H9 (cell line): ENCODE measurements around the gene ALCAM. TPM values are rescaled to one million over a fixed set of nuclear protein-coding genes. Genes with fewer than 3 reads are reported as not detected.

Experiments
- DNase-seq: peaks from one replicate; pipeline ENCODE4 v3.0.0-alpha.2; 2017
- H2AFZ ChIP-seq: one replicate; pipeline ENCODE4 v1.6.1; 2013; ENCODE audit warnings: mild to moderate bottlenecking, low read length, control low read depth, moderate library complexity
- H2AK5ac ChIP-seq: 2 replicates; pipeline ENCODE4 v1.6.1; 2013; ENCODE audit warnings: low read length, control low read depth, mixed read lengths; ENCODE audit not compliant: insufficient read length
- H2BK120ac ChIP-seq: one replicate; pipeline ENCODE4 v1.6.1; 2013; ENCODE audit warnings: low read depth, mild to moderate bottlenecking, low read length, control low read depth, inconsistent platforms; ENCODE audit not compliant: poor library complexity, severe bottlenecking
- H2BK12ac ChIP-seq: 2 replicates; pipeline ENCODE4 v1.6.1; 2013; ENCODE audit warnings: low read length, control low read depth, mixed read lengths, low read depth; ENCODE audit not compliant: insufficient read length
- H2BK15ac ChIP-seq: 2 replicates; pipeline ENCODE4 v1.6.1; 2013; ENCODE audit warnings: low read depth, low read length, control low read depth
- H2BK20ac ChIP-seq: one replicate; pipeline ENCODE4 v1.6.1; 2013; ENCODE audit warnings: low read depth, mild to moderate bottlenecking, low read length, control low read depth, inconsistent platforms; ENCODE audit not compliant: poor library complexity, severe bottlenecking
- H2BK5ac ChIP-seq: 2 replicates; pipeline ENCODE4 v1.6.1; 2013; ENCODE audit warnings: low read length, control low read depth, mixed read lengths; ENCODE audit not compliant: insufficient read length
- H3K14ac ChIP-seq: 2 replicates; pipeline ENCODE4 v1.6.1; 2013; ENCODE audit warnings: low read length, control low read depth; ENCODE audit not compliant: insufficient read depth
- H3K18ac ChIP-seq: 2 replicates; pipeline ENCODE4 v1.6.1; 2013; ENCODE audit warnings: low read depth, mild to moderate bottlenecking, mixed read lengths, low read length, control low read depth; ENCODE audit not compliant: insufficient read length
- H3K23ac ChIP-seq: 2 replicates; pipeline ENCODE4 v1.6.1; 2013; ENCODE audit warnings: low read length, control low read depth, mixed read lengths, low read depth; ENCODE audit not compliant: insufficient read length
- H3K23me2 ChIP-seq: 2 replicates; pipeline ENCODE4 v1.6.1; 2013; ENCODE audit warnings: low read depth, mild to moderate bottlenecking, mixed read lengths, low read length, control low read depth; ENCODE audit not compliant: insufficient read length, poor library complexity, severe bottlenecking
- H3K27ac ChIP-seq: 2 replicates; pipeline ENCODE4 v1.5.1; 2013; ENCODE audit warnings: low read length, control low read depth, mixed read lengths, low read depth; ENCODE audit not compliant: insufficient read length
- H3K27me3 ChIP-seq: 2 replicates; pipeline ENCODE4 v1.6.1; 2013; ENCODE audit warnings: low read length, control low read depth, inconsistent platforms; ENCODE audit not compliant: insufficient read depth
- H3K4ac ChIP-seq: 2 replicates; pipeline ENCODE4 v1.6.1; 2013; ENCODE audit warnings: low read depth, mild to moderate bottlenecking, control low read depth, inconsistent platforms, low read length, moderate library complexity
- H3K4me1 ChIP-seq: 2 replicates; pipeline ENCODE4 v1.6.1; 2013; ENCODE audit warnings: low read length, control low read depth, inconsistent platforms; ENCODE audit not compliant: insufficient read depth
- H3K4me2 ChIP-seq: 2 replicates; pipeline ENCODE4 v1.6.1; 2013; ENCODE audit warnings: low read length, control low read depth, mixed read lengths; ENCODE audit not compliant: insufficient read length, insufficient read depth
- H3K56ac ChIP-seq: 2 replicates; pipeline ENCODE4 v1.6.1; 2013; ENCODE audit warnings: low read depth, mild to moderate bottlenecking, mixed read lengths, low read length, control low read depth; ENCODE audit not compliant: insufficient read length
- H3K79me1 ChIP-seq: 2 replicates; pipeline ENCODE4 v1.6.1; 2013; ENCODE audit warnings: low read depth, mild to moderate bottlenecking, moderate library complexity, low read length, control low read depth, inconsistent platforms; ENCODE audit not compliant: insufficient read depth, poor library complexity, severe bottlenecking
- H3K79me2 ChIP-seq: 2 replicates; pipeline ENCODE4 v1.6.1; 2013; ENCODE audit warnings: low read length, control low read depth, inconsistent platforms; ENCODE audit not compliant: insufficient read depth
- H3K9ac ChIP-seq: 2 replicates; pipeline ENCODE4 v1.6.1; 2013; ENCODE audit warnings: low read length, control low read depth, mixed read lengths; ENCODE audit not compliant: insufficient read length; ENCODE audit errors: extremely low read depth
- H3K9me3 ChIP-seq: one replicate; pipeline ENCODE4 v1.6.1; 2013; ENCODE audit warnings: low read depth, low read length, inconsistent platforms; ENCODE audit not compliant: control insufficient read depth
- H3T11ph ChIP-seq: one replicate; pipeline ENCODE4 v1.6.1; 2013; ENCODE audit warnings: mild to moderate bottlenecking, low read length, control low read depth, inconsistent platforms
- H4K20me1 ChIP-seq: one replicate; pipeline ENCODE4 v1.6.1; 2013; ENCODE audit not compliant: control insufficient read depth, insufficient read length, insufficient read depth
- H4K5ac ChIP-seq: 2 replicates; pipeline ENCODE4 v1.6.1; 2013; ENCODE audit warnings: low read depth, mild to moderate bottlenecking, mixed read lengths, low read length, control low read depth; ENCODE audit not compliant: insufficient read length
- H4K8ac ChIP-seq: replicated peaks from 2 replicates; pipeline ENCODE4 v1.6.1; 2013; ENCODE audit warnings: low read length, control low read depth, mixed read lengths, low read depth; ENCODE audit not compliant: insufficient read length
- H4K91ac ChIP-seq: 2 replicates; pipeline ENCODE4 v1.6.1; 2013; ENCODE audit warnings: low read depth, mild to moderate bottlenecking, moderate library complexity, mixed read lengths, low read length, control low read depth; ENCODE audit not compliant: insufficient read length
- H3K27ac Mint-ChIP-seq, 3 experiments: 2 replicates in 2 of 3; 3 replicates in 1 of 3; pipeline ENCODE4 v1.8.0; 2020 to 2021; ENCODE audit warnings: mixed read lengths in 3 of 3, mild to moderate bottlenecking in 1 of 3, moderate library complexity in 1 of 3
- H3K27me3 Mint-ChIP-seq: 2 replicates; pipeline ENCODE4 v1.8.0; 2021; ENCODE audit warnings: low read depth, mild to moderate bottlenecking, moderate library complexity, mixed read lengths
- H3K36me3 Mint-ChIP-seq, 3 experiments: 2 replicates in 2 of 3; 3 replicates in 1 of 3; pipeline ENCODE4 v1.8.0; 2020 to 2021; ENCODE audit warnings: low read depth in 3 of 3, mixed read lengths in 3 of 3; ENCODE audit not compliant: insufficient read depth in 1 of 3
- H3K4me1 Mint-ChIP-seq, 2 experiments: 2 replicates each; pipeline ENCODE4 v1.8.0; 2020; ENCODE audit warnings: mixed read lengths in 2 of 2
- H3K4me3 Mint-ChIP-seq, 2 experiments: 2 replicates in 1 of 2; 3 replicates in 1 of 2; pipeline ENCODE4 v1.8.0; 2020 to 2021; ENCODE audit warnings: mild to moderate bottlenecking in 2 of 2, mixed read lengths in 2 of 2, moderate library complexity in 1 of 2
- H3K9me3 Mint-ChIP-seq, 2 experiments: 2 replicates in 1 of 2; 3 replicates in 1 of 2; pipeline ENCODE4 v1.8.0; 2020; ENCODE audit warnings: mild to moderate bottlenecking in 2 of 2, mixed read lengths in 2 of 2, moderate library complexity in 1 of 2
- CTCF ChIP-seq: fragments of 200-600 bp; sonication (generic); conservative IDR thresholded peaks from 3 replicates; pipeline ENCODE4 v1.8.0; 2021; ENCODE audit warnings: antibody characterized with exemption, mild to moderate bottlenecking
- WGBS: extraction: QIAGEN DNeasy Blood & Tissue Kit; methylation state at CpG from one replicate; pipeline ENCODE4 v1.1.7; 2013; ENCODE audit warnings: missing lambda C conversion rate, low lambda C conversion rate, mixed read lengths; ENCODE audit not compliant: insufficient read length; ENCODE audit errors: extremely low coverage; 5-methylcytosine and 5-hydroxymethylcytosine counted together
- total RNA-seq: library from RNA; stranded (reverse); gene quantifications from 2 replicates; pipeline ENCODE4 v1.2.1, GENCODE V29; 2021

The ALCAM gene
- total RNA-seq, 1 experiment from 2014 or later, result 43.7 TPM

GRCh38 chr3:105611304-105612192, 244.8 kb downstream of the ALCAM start:
- no peak overlapping the region for H2BK5ac ChIP-seq
- no peak overlapping the region for H4K91ac ChIP-seq
- no peak overlapping the region for H2BK15ac ChIP-seq
- no peak overlapping the region for H4K8ac ChIP-seq
- no peaks in the 10 kb centered on the region for H3K79me1 ChIP-seq
- H3K27ac Mint-ChIP-seq, result no peak overlapping the region; a peak in 1 of 7 replicates
- no peak overlapping the region for H2AFZ ChIP-seq
- H2AK5ac ChIP-seq, result no peak overlapping the region
- WGBS, result no CpG with 5 or more reads among the region's 5 CpGs
- H3K56ac ChIP-seq, result no peak overlapping the region
- TF ChIP-seq CTCF, result no peak
- peaks cover 4% of the 10 kb centered on the region for H3K27me3 Mint-ChIP-seq
- H2BK20ac ChIP-seq, result no peak overlapping the region
- H3K36me3 Mint-ChIP-seq, result 0 out of 7 replicates have a peak, but pooled peaks cover 0 to 2% (median 0%) of the 10 kb centered on the region in 3 experiments
- no peak for DNase-seq
- H3K9ac ChIP-seq, result no peak overlapping the region
- no peak overlapping the region for H4K5ac ChIP-seq
- H3K79me2 ChIP-seq, result no peaks in the 10 kb centered on the region
- H2BK12ac ChIP-seq, result no peak overlapping the region
- no peaks in the 10 kb centered on the region for H3K23me2 ChIP-seq
- no peak overlapping the region for H2BK120ac ChIP-seq
- H3K18ac ChIP-seq, result no peak overlapping the region
- H3K14ac ChIP-seq, result no peak overlapping the region
- H3K27me3 ChIP-seq, result no peaks in the 10 kb centered on the region
- no peak overlapping the region for H3K4ac ChIP-seq
- no peak overlapping the region for H3K4me2 ChIP-seq
- H3K23ac ChIP-seq, result no peak overlapping the region
- H3K4me1 Mint-ChIP-seq, result peaks cover 16 to 23% of the 10 kb centered on the region in 2 experiments
- H3T11ph ChIP-seq, result no peak overlapping the region
- no peak overlapping the region for H3K27ac ChIP-seq
- H3K4me1 ChIP-seq, result peaks cover 5% of the 10 kb centered on the region; the same call in 1 of the 2 replicates
- no peaks in the 10 kb centered on the region for H4K20me1 ChIP-seq
- H3K9me3 ChIP-seq, result no peaks in the 10 kb centered on the region
- H3K4me3 Mint-ChIP-seq, result no peak overlapping the region
- no peaks in the 10 kb centered on the region for H3K9me3 Mint-ChIP-seq
